Liver (tissue), 3 donors: ENCODE data around the gene DOK3.

Experiments used
- EGR1 ChIP-seq, 2 donors: IDR thresholded peaks; 2 replicates each; pipeline ENCODE4 v1.6.1; 2016 to 2018; ENCODE audit warnings: antibody characterized with exemption in 2 of 2, low read depth in 2 of 2
- FOXA1 ChIP-seq: IDR thresholded peaks from 2 replicates; pipeline ENCODE4 v1.6.1; 2016; ENCODE audit warnings: antibody characterized with exemption
- GABPA ChIP-seq, 2 donors: IDR thresholded peaks in 1 of 2; conservative IDR thresholded peaks in 1 of 2; 2 replicates each; pipeline ENCODE4 v1.6.1; 2016; ENCODE audit warnings: antibody characterized with exemption in 2 of 2, mild to moderate bottlenecking in 1 of 2, moderate library complexity in 1 of 2
- HNF4G ChIP-seq: IDR thresholded peaks from 2 replicates; pipeline ENCODE4 v1.6.1; 2016; ENCODE audit warnings: antibody characterized with exemption
- JUND ChIP-seq, 2 donors: IDR thresholded peaks; 2 replicates each; pipeline ENCODE4 v1.6.1; 2016; ENCODE audit warnings: antibody characterized with exemption in 2 of 2
- RAD21 ChIP-seq, 2 donors: IDR thresholded peaks; 2 replicates each; pipeline ENCODE4 v1.6.1; 2016; ENCODE audit warnings: antibody characterized with exemption in 2 of 2, mild to moderate bottlenecking in 2 of 2
- SP1 ChIP-seq: IDR thresholded peaks from 2 replicates; pipeline ENCODE4 v1.6.1; 2018; ENCODE audit warnings: antibody characterized with exemption, mild to moderate bottlenecking
- TAF1 ChIP-seq: conservative IDR thresholded peaks from 2 replicates; pipeline ENCODE4 v1.6.1; 2016; ENCODE audit warnings: antibody characterized with exemption, mild to moderate bottlenecking
- TF ChIP-seq, protein P1 (sequence below): fragments of 150-350 bp; IDR thresholded peaks from 2 replicates; pipeline ENCODE4 v1.5.1; 2017; ENCODE audit warnings: improper control_type of control experiment, low read depth, low read length; ENCODE audit not compliant: missing input control
- TF ChIP-seq, protein P2 (sequence below): IDR thresholded peaks from 2 replicates; pipeline ENCODE4 v1.6.1; 2016; ENCODE audit warnings: antibody characterized with exemption
- TF ChIP-seq, protein P3 (sequence below): IDR thresholded peaks from 2 replicates; pipeline ENCODE4 v1.6.1; 2016; ENCODE audit warnings: antibody characterized with exemption
- TF ChIP-seq, protein P4 (sequence below): IDR thresholded peaks from 2 replicates; pipeline ENCODE4 v1.6.1; 2016; ENCODE audit warnings: antibody characterized with exemption
- TF ChIP-seq, protein P5 (sequence below): IDR thresholded peaks from 2 replicates; pipeline ENCODE4 v1.6.1; 2016; ENCODE audit warnings: antibody characterized with exemption, mild to moderate bottlenecking
- donor health status: healthy.
- donor health status: healthy.

DNA sequence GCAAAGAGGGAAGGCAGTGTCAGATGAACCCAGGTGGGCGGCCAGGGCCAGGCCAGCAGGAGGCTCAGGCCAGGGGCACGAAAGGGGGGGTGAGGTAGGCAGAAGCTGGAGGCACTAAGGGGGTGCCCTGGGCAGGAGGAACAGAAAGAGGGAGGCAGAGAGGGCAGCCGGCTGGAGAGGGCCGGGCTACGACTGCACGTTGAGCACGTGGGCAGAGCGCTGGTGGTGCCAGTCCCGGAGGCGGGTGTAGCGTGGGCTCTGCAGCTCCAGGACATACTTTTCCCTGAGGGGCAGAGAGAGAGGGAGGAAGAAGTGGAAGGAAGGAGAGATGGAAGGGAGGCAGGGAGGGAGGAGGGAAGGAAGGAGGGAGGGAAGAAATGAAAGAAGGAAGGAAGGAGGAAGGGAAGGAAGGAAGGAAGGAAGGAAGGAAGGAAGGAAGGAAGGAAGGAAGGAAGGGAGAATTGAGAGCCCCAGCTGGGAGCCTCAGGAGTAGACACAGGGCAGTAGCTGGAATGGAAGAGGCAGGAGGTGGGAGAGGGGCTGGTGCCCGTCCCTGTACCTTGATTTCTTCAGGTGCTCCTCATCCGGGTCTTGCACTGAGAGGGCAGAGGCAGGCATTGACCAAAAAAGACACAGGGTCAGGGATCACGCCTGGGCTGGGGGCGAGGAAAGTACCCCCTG, 19.2 kb downstream of the DOK3 start:
- TF ChIP-seq, protein P1, sequence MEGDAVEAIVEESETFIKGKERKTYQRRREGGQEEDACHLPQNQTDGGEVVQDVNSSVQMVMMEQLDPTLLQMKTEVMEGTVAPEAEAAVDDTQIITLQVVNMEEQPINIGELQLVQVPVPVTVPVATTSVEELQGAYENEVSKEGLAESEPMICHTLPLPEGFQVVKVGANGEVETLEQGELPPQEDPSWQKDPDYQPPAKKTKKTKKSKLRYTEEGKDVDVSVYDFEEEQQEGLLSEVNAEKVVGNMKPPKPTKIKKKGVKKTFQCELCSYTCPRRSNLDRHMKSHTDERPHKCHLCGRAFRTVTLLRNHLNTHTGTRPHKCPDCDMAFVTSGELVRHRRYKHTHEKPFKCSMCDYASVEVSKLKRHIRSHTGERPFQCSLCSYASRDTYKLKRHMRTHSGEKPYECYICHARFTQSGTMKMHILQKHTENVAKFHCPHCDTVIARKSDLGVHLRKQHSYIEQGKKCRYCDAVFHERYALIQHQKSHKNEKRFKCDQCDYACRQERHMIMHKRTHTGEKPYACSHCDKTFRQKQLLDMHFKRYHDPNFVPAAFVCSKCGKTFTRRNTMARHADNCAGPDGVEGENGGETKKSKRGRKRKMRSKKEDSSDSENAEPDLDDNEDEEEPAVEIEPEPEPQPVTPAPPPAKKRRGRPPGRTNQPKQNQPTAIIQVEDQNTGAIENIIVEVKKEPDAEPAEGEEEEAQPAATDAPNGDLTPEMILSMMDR, result no peak
- TF ChIP-seq, protein P2, sequence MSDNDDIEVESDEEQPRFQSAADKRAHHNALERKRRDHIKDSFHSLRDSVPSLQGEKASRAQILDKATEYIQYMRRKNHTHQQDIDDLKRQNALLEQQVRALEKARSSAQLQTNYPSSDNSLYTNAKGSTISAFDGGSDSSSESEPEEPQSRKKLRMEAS, result no peak
- TF ChIP-seq TAF1 (no peak), GABPA (IDR thresholded peaks at IDR 0.05 in 1 of 2, conservative IDR thresholded peaks at IDR 0.05 in 1 of 2) (no peak), JUND (IDR thresholded peaks at IDR 0.05) (no peak), FOXA1 (no peak), HNF4G (no peak), SP1 (no peak), RAD21 (IDR thresholded peaks at IDR 0.05) (no peak), EGR1 (IDR thresholded peaks at IDR 0.05; ENCODE audit: low read depth in 2 of 2) (no peak)
- TF ChIP-seq, protein P3, sequence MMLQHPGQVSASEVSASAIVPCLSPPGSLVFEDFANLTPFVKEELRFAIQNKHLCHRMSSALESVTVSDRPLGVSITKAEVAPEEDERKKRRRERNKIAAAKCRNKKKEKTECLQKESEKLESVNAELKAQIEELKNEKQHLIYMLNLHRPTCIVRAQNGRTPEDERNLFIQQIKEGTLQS, result no peak
- TF ChIP-seq, protein P4, sequence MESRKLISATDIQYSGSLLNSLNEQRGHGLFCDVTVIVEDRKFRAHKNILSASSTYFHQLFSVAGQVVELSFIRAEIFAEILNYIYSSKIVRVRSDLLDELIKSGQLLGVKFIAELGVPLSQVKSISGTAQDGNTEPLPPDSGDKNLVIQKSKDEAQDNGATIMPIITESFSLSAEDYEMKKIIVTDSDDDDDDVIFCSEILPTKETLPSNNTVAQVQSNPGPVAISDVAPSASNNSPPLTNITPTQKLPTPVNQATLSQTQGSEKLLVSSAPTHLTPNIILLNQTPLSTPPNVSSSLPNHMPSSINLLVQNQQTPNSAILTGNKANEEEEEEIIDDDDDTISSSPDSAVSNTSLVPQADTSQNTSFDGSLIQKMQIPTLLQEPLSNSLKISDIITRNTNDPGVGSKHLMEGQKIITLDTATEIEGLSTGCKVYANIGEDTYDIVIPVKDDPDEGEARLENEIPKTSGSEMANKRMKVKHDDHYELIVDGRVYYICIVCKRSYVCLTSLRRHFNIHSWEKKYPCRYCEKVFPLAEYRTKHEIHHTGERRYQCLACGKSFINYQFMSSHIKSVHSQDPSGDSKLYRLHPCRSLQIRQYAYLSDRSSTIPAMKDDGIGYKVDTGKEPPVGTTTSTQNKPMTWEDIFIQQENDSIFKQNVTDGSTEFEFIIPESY, result no peak
- TF ChIP-seq, protein P5, sequence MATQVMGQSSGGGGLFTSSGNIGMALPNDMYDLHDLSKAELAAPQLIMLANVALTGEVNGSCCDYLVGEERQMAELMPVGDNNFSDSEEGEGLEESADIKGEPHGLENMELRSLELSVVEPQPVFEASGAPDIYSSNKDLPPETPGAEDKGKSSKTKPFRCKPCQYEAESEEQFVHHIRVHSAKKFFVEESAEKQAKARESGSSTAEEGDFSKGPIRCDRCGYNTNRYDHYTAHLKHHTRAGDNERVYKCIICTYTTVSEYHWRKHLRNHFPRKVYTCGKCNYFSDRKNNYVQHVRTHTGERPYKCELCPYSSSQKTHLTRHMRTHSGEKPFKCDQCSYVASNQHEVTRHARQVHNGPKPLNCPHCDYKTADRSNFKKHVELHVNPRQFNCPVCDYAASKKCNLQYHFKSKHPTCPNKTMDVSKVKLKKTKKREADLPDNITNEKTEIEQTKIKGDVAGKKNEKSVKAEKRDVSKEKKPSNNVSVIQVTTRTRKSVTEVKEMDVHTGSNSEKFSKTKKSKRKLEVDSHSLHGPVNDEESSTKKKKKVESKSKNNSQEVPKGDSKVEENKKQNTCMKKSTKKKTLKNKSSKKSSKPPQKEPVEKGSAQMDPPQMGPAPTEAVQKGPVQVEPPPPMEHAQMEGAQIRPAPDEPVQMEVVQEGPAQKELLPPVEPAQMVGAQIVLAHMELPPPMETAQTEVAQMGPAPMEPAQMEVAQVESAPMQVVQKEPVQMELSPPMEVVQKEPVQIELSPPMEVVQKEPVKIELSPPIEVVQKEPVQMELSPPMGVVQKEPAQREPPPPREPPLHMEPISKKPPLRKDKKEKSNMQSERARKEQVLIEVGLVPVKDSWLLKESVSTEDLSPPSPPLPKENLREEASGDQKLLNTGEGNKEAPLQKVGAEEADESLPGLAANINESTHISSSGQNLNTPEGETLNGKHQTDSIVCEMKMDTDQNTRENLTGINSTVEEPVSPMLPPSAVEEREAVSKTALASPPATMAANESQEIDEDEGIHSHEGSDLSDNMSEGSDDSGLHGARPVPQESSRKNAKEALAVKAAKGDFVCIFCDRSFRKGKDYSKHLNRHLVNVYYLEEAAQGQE, result no peak
